Breast epithelium (tissue), 3 donors: Measurements from ENCODE around the gene FKBP1B.

ENCODE experiments used
- POLR2A ChIP-seq: fragments of 450-650 bp; IDR thresholded peaks from one replicate; pipeline ENCODE4 v1.6.1; 2016; ENCODE audit warnings: antibody characterized with exemption, mild to moderate bottlenecking, moderate library complexity
- TF ChIP-seq, protein P1 (sequence below), 3 donors: fragments of 450-650 bp; IDR thresholded peaks; one replicate each; pipeline ENCODE4 v1.5.1; 2016 to 2017; ENCODE audit warnings: antibody characterized with exemption in 3 of 3, mild to moderate bottlenecking in 3 of 3, moderate library complexity in 3 of 3

DNA sequence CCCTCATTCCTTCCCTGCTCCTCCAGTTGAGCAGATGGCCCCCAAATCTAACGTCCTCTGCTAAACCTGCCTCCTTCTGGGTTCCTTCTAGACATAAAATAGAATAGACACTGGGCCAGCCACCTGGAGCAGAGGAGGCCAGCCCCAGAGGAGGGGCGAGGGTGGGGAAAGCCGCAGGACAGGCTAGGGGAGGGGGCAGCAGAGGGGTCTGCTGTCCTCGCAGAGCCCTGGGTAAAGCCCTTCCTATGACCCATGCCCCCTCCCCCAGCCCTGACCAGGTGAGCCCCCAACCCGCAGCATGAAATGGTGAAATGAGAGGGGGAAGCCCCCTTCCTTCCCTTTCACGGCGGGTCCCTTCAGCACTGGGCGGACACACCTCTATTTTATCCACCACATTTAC, 31.8 kb upstream of the FKBP1B start:
- TF ChIP-seq, protein P1, sequence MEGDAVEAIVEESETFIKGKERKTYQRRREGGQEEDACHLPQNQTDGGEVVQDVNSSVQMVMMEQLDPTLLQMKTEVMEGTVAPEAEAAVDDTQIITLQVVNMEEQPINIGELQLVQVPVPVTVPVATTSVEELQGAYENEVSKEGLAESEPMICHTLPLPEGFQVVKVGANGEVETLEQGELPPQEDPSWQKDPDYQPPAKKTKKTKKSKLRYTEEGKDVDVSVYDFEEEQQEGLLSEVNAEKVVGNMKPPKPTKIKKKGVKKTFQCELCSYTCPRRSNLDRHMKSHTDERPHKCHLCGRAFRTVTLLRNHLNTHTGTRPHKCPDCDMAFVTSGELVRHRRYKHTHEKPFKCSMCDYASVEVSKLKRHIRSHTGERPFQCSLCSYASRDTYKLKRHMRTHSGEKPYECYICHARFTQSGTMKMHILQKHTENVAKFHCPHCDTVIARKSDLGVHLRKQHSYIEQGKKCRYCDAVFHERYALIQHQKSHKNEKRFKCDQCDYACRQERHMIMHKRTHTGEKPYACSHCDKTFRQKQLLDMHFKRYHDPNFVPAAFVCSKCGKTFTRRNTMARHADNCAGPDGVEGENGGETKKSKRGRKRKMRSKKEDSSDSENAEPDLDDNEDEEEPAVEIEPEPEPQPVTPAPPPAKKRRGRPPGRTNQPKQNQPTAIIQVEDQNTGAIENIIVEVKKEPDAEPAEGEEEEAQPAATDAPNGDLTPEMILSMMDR (IDR thresholded peaks at IDR 0.05), result no peak
- no peak for TF ChIP-seq POLR2A
